DOHH2 (cell line): Measurements from ENCODE around the gene SPOCK1.

ENCODE experiments used
- H3F3A ChIP-seq: fragments of 200-600 bp; sonication (generic), shearing (Covaris generic); 2 replicates; pipeline ENCODE4 v1.6.0; 2016; ENCODE audit warnings: antibody characterized with exemption, mild to moderate bottlenecking; ENCODE audit not compliant: control insufficient read depth, insufficient read depth
- H3K27ac ChIP-seq: fragments of 200-600 bp; sonication (generic); 2 replicates; pipeline ENCODE4 v1.5.1; 2014; ENCODE audit warnings: low read depth, mild to moderate bottlenecking, low read length, moderate library complexity
- H3K27me3 ChIP-seq: fragments of 200-600 bp; sonication (generic); 2 replicates; pipeline ENCODE4 v1.6.1; 2014; ENCODE audit warnings: mild to moderate bottlenecking, low read length, mixed read lengths; ENCODE audit not compliant: control insufficient read depth
- H3K36me3 ChIP-seq: fragments of 200-600 bp; sonication (generic); 2 replicates; pipeline ENCODE4 v1.6.1; 2014; ENCODE audit warnings: mild to moderate bottlenecking, low read length, moderate library complexity, mixed read lengths; ENCODE audit not compliant: control insufficient read depth
- H3K4me1 ChIP-seq: fragments of 200-600 bp; sonication (generic); 2 replicates; pipeline ENCODE4 v1.6.1; 2014; ENCODE audit warnings: mild to moderate bottlenecking, low read length, mixed read lengths; ENCODE audit not compliant: control insufficient read depth
- H3K4me2 ChIP-seq: fragments of 200-600 bp; sonication (generic); 2 replicates; pipeline ENCODE4 v1.6.0; 2014; ENCODE audit warnings: mild to moderate bottlenecking, low read length, moderate library complexity
- H3K4me3 ChIP-seq: fragments of 200-600 bp; sonication (generic); 2 replicates; pipeline ENCODE4 v1.5.1; 2014; ENCODE audit warnings: mild to moderate bottlenecking, low read length, mixed read lengths
- H3K79me2 ChIP-seq: fragments of 200-600 bp; sonication (generic); 2 replicates; pipeline ENCODE4 v1.6.1; 2014; ENCODE audit warnings: mild to moderate bottlenecking, low read length, mixed read lengths; ENCODE audit not compliant: control insufficient read depth
- H3K9me2 ChIP-seq: fragments of 200-600 bp; sonication (generic); replicated peaks from 2 replicates; pipeline ENCODE4 v1.6.1; 2014; ENCODE audit warnings: mild to moderate bottlenecking, low read length, mixed read lengths; ENCODE audit not compliant: control insufficient read depth
- H3K9me3 ChIP-seq: fragments of 200-600 bp; sonication (generic); 2 replicates; pipeline ENCODE4 v1.6.1; 2014; ENCODE audit warnings: antibody characterized with exemption, low read length, mixed read lengths; ENCODE audit not compliant: control insufficient read depth, insufficient read depth
- H4K20me1 ChIP-seq: fragments of 200-600 bp; sonication (generic); 2 replicates; pipeline ENCODE4 v1.6.0; 2014; ENCODE audit warnings: low read depth, mild to moderate bottlenecking, antibody characterized with exemption, low read length, moderate library complexity; ENCODE audit not compliant: control insufficient read depth, insufficient read depth
- CTCF ChIP-seq: fragments of 200-600 bp; sonication (generic); IDR thresholded peaks from one replicate; pipeline ENCODE4 v1.5.1; 2014; ENCODE audit warnings: antibody characterized with exemption, mild to moderate bottlenecking, low read depth, low read length; ENCODE audit not compliant: poor library complexity, severe bottlenecking
- EZH2phosphoT487 ChIP-seq: fragments of 200-600 bp; sonication (generic); IDR thresholded peaks from 2 replicates; pipeline ENCODE4 v1.6.1; 2017; ENCODE audit warnings: borderline replicate concordance, mild to moderate bottlenecking, antibody characterized with exemption, low read length, moderate library complexity, mixed read lengths

Gene SPOCK1

GRCh38 chr5:137498301-137498735 lies 808 bp downstream of the SPOCK1 start:
- no peaks in the 10 kb centered on the region for H3K79me2 ChIP-seq
- no peak for TF ChIP-seq EZH2phosphoT487
- no peak for TF ChIP-seq CTCF
- H4K20me1 ChIP-seq = no peaks in the 10 kb centered on the region
- H3K4me1 ChIP-seq = no peaks in the 10 kb centered on the region
- no peaks in the 10 kb centered on the region for H3K9me2 ChIP-seq
- H3K27ac ChIP-seq = no peak overlapping the region
- H3K4me2 ChIP-seq = no peak overlapping the region
- H3K4me3 ChIP-seq = no peak overlapping the region
- H3K9me3 ChIP-seq = no peaks in the 10 kb centered on the region
- no peaks in the 10 kb centered on the region for H3K36me3 ChIP-seq
- peaks cover 5% of the 10 kb centered on the region; the same call in 1 of the 2 replicates for H3K27me3 ChIP-seq
- H3F3A ChIP-seq = no peaks in the 10 kb centered on the region

GRCh38 chr5:137497396-137498290 lies 1.5 kb downstream of the SPOCK1 start:
- peaks cover 5% of the 10 kb centered on the region; the same call in 1 of the 2 replicates for H3K27me3 ChIP-seq
- no peak overlapping the region for H3K4me2 ChIP-seq
- H4K20me1 ChIP-seq = no peaks in the 10 kb centered on the region
- H3K27ac ChIP-seq = no peak overlapping the region
- TF ChIP-seq EZH2phosphoT487 = no peak
- TF ChIP-seq CTCF = no peak
- H3K9me3 ChIP-seq = no peaks in the 10 kb centered on the region
- H3K36me3 ChIP-seq = no peaks in the 10 kb centered on the region
- H3F3A ChIP-seq = no peaks in the 10 kb centered on the region
- no peaks in the 10 kb centered on the region for H3K4me1 ChIP-seq
- H3K9me2 ChIP-seq = no peaks in the 10 kb centered on the region
- no peak overlapping the region for H3K4me3 ChIP-seq
- no peaks in the 10 kb centered on the region for H3K79me2 ChIP-seq

- peaks cover 5% of the 10 kb centered on the region; the same call in 1 of the 2 replicates for H3K27me3 ChIP-seq
- no peak overlapping the region for H3K4me3 ChIP-seq
- H3K4me2 ChIP-seq = no peak overlapping the region
- H4K20me1 ChIP-seq = no peaks in the 10 kb centered on the region
- H3K9me3 ChIP-seq = no peaks in the 10 kb centered on the region
- no peaks in the 10 kb centered on the region for H3K79me2 ChIP-seq
- no peaks in the 10 kb centered on the region for H3K9me2 ChIP-seq
- no peaks in the 10 kb centered on the region for H3K4me1 ChIP-seq
- H3K27ac ChIP-seq = no peak overlapping the region
- H3K36me3 ChIP-seq = no peaks in the 10 kb centered on the region
- TF ChIP-seq CTCF (no peak), EZH2phosphoT487 (no peak)
- no peaks in the 10 kb centered on the region for H3F3A ChIP-seq
Observed at GRCh38 chr5:137496919-137497318, 2.2 kb downstream of the SPOCK1 start.
